ENCODE data around the gene TRIM62.

Gene TRIM62

GRCh38 chr1:33224166-33224707 is 42.4 kb upstream of the TRIM62 start:
- H3K23ac ChIP-seq (ENCODE audit: low read length in 2 of 2) = no peak overlapping the region
- H3K18ac ChIP-seq (ENCODE audit: low read depth in 1 of 2, low read length in 2 of 2) = no peak overlapping the region
- H3K4ac ChIP-seq (ENCODE audit: low read depth in 1 of 2, low read length in 2 of 2) = no peak overlapping the region
- 63% methylated on average over 2 of the region's 2 CpGs for WGBS
- no peak overlapping the region for H3K4me2 ChIP-seq (ENCODE audit: low read length, poor library complexity, severe bottlenecking)
- peaks cover 11% of the 10 kb centered on the region for H3K9me3 ChIP-seq (ENCODE audit: control insufficient read depth, low read length)
- no peak overlapping the region for H4K8ac ChIP-seq (ENCODE audit: low read length)
- H3K79me1 ChIP-seq (replicated peaks; ENCODE audit: low read length, poor library complexity, severe bottlenecking) = no peaks in the 10 kb centered on the region
- H4K91ac ChIP-seq (ENCODE audit: low read length) = no peak overlapping the region
- no peak overlapping the region for H3K9ac ChIP-seq (ENCODE audit: low read length)
- no peak overlapping the region for H2AFZ ChIP-seq (ENCODE audit: low read depth, low read length)
- H3K36me3 ChIP-seq (ENCODE audit: control insufficient read depth in 1 of 2, insufficient read depth in 2 of 2, low read depth in 1 of 2, low read length in 2 of 2) = no peaks in the 10 kb centered on the region
- no peak overlapping the region for H3K27ac ChIP-seq (ENCODE audit: low read length, poor library complexity, severe bottlenecking)
- H3K4me1 ChIP-seq (ENCODE audit: control insufficient read depth, insufficient read depth, low read depth, low read length) = peaks cover 13% of the 10 kb centered on the region
- H3K4me3 ChIP-seq (ENCODE audit: insufficient read depth in 1 of 2, low read depth in 1 of 2, low read length in 2 of 2) = no peak overlapping the region
- H2AK5ac ChIP-seq (ENCODE audit: low read length, severe bottlenecking) = no peak overlapping the region
- H2BK5ac ChIP-seq (ENCODE audit: low read depth, low read length, poor library complexity, severe bottlenecking) = no peak overlapping the region
- H2BK12ac ChIP-seq (ENCODE audit: low read length in 2 of 2) = no peak overlapping the region
- H2BK120ac ChIP-seq (ENCODE audit: low read depth, low read length) = no peak overlapping the region
- H3K14ac ChIP-seq (ENCODE audit: low read length in 2 of 2) = no peak overlapping the region
- H2BK15ac ChIP-seq (ENCODE audit: low read depth, poor library complexity, severe bottlenecking) = no peak overlapping the region
- H3K27me3 ChIP-seq (ENCODE audit: control insufficient read depth in 1 of 2, insufficient read depth in 1 of 2, low read length in 2 of 2) = peaks cover 0 to 6% of the 10 kb centered on the region in 2 experiments
- no peak for DNase-seq

- Histone ChIP-seq H3K9ac (ENCODE audit: low read length) (no peak overlapping the region), H2BK15ac (ENCODE audit: low read depth, poor library complexity, severe bottlenecking) (no peak overlapping the region), H2BK120ac (ENCODE audit: low read depth, low read length) (no peak overlapping the region), H3K27me3 (ENCODE audit: control insufficient read depth in 1 of 2, insufficient read depth in 1 of 2, low read length in 2 of 2) (peaks cover 0 to 1% of the 10 kb centered on the region in 2 experiments), H3K14ac (ENCODE audit: low read length in 2 of 2) (no peak overlapping the region), H3K4me3 (ENCODE audit: insufficient read depth in 1 of 2, low read depth in 1 of 2, low read length in 2 of 2) (no peak overlapping the region), H3K27ac (ENCODE audit: low read length, poor library complexity, severe bottlenecking) (no peak overlapping the region), H3K18ac (ENCODE audit: low read depth in 1 of 2, low read length in 2 of 2) (no peak overlapping the region), H3K23ac (ENCODE audit: low read length in 2 of 2) (no peak overlapping the region), H4K91ac (ENCODE audit: low read length) (no peak overlapping the region), H3K36me3 (ENCODE audit: control insufficient read depth in 1 of 2, insufficient read depth in 2 of 2, low read depth in 1 of 2, low read length in 2 of 2) (no peaks in the 10 kb centered on the region), H3K9me3 (ENCODE audit: control insufficient read depth, low read length) (peaks cover 11% of the 10 kb centered on the region), H2BK5ac (ENCODE audit: low read depth, low read length, poor library complexity, severe bottlenecking) (no peak overlapping the region), H2AFZ (ENCODE audit: low read depth, low read length) (no peak overlapping the region), H3K4me1 (ENCODE audit: control insufficient read depth, insufficient read depth, low read depth, low read length) (peaks cover 13% of the 10 kb centered on the region), H3K79me1 (replicated peaks; ENCODE audit: low read length, poor library complexity, severe bottlenecking) (no peaks in the 10 kb centered on the region), H2AK5ac (ENCODE audit: low read length, severe bottlenecking) (no peak overlapping the region), H4K8ac (ENCODE audit: low read length) (no peak overlapping the region), H3K4me2 (ENCODE audit: low read length, poor library complexity, severe bottlenecking) (no peak overlapping the region), H2BK12ac (ENCODE audit: low read length in 2 of 2) (no peak overlapping the region), H3K4ac (ENCODE audit: low read depth in 1 of 2, low read length in 2 of 2) (no peak overlapping the region)
- WGBS = 92% methylated on average over 1 of the region's 1 CpG
- no peak for DNase-seq
Measured at GRCh38 chr1:33222381-33222780, 40.5 kb upstream of the TRIM62 start.

GRCh38 chr1:33221385-33221758 is 39.5 kb upstream of the TRIM62 start:
- no peak overlapping the region for H2AK5ac ChIP-seq (ENCODE audit: low read length, severe bottlenecking)
- no peak overlapping the region for H2BK5ac ChIP-seq (ENCODE audit: low read depth, low read length, poor library complexity, severe bottlenecking)
- H3K18ac ChIP-seq (ENCODE audit: low read depth in 1 of 2, low read length in 2 of 2) = no peak overlapping the region
- H3K4me3 ChIP-seq (ENCODE audit: insufficient read depth in 1 of 2, low read depth in 1 of 2, low read length in 2 of 2) = no peak overlapping the region
- H3K4me1 ChIP-seq (ENCODE audit: control insufficient read depth, insufficient read depth, low read depth, low read length) = peaks cover 13% of the 10 kb centered on the region
- no peak overlapping the region for H2BK15ac ChIP-seq (ENCODE audit: low read depth, poor library complexity, severe bottlenecking)
- no peak overlapping the region for H4K8ac ChIP-seq (ENCODE audit: low read length)
- H3K27ac ChIP-seq (ENCODE audit: low read length, poor library complexity, severe bottlenecking) = no peak overlapping the region
- WGBS = 100% methylated on average over 1 of the region's 2 CpGs
- H3K14ac ChIP-seq (ENCODE audit: low read length in 2 of 2) = no peak overlapping the region
- no peak overlapping the region for H2BK120ac ChIP-seq (ENCODE audit: low read depth, low read length)
- H3K23ac ChIP-seq (ENCODE audit: low read length in 2 of 2) = no peak overlapping the region
- no peak overlapping the region for H3K9ac ChIP-seq (ENCODE audit: low read length)
- no peaks in the 10 kb centered on the region for H3K27me3 ChIP-seq (ENCODE audit: control insufficient read depth in 1 of 2, insufficient read depth in 1 of 2, low read length in 2 of 2)
- H4K91ac ChIP-seq (ENCODE audit: low read length) = no peak overlapping the region
- no peak overlapping the region for H2AFZ ChIP-seq (ENCODE audit: low read depth, low read length)
- no peaks in the 10 kb centered on the region for H3K79me1 ChIP-seq (replicated peaks; ENCODE audit: low read length, poor library complexity, severe bottlenecking)
- peak; percentile 21 for DNase-seq
- no peak overlapping the region for H2BK12ac ChIP-seq (ENCODE audit: low read length in 2 of 2)
- H3K4ac ChIP-seq (ENCODE audit: low read depth in 1 of 2, low read length in 2 of 2) = no peak overlapping the region
- no peaks in the 10 kb centered on the region for H3K36me3 ChIP-seq (ENCODE audit: control insufficient read depth in 1 of 2, insufficient read depth in 2 of 2, low read depth in 1 of 2, low read length in 2 of 2)
- H3K4me2 ChIP-seq (ENCODE audit: low read length, poor library complexity, severe bottlenecking) = no peak overlapping the region
- H3K9me3 ChIP-seq (ENCODE audit: control insufficient read depth, low read length) = peaks cover 11% of the 10 kb centered on the region

GRCh38 chr1:33220676-33221384 is 39.0 kb upstream of the TRIM62 start:
- Histone ChIP-seq H3K4ac (ENCODE audit: low read depth in 1 of 2, low read length in 2 of 2) (no peak overlapping the region), H2BK5ac (ENCODE audit: low read depth, low read length, poor library complexity, severe bottlenecking) (no peak overlapping the region), H3K9me3 (ENCODE audit: control insufficient read depth, low read length) (peaks cover 11% of the 10 kb centered on the region), H3K4me1 (ENCODE audit: control insufficient read depth, insufficient read depth, low read depth, low read length) (peaks cover 13% of the 10 kb centered on the region), H3K4me2 (ENCODE audit: low read length, poor library complexity, severe bottlenecking) (no peak overlapping the region), H2BK120ac (ENCODE audit: low read depth, low read length) (no peak overlapping the region), H3K23ac (ENCODE audit: low read length in 2 of 2) (no peak overlapping the region), H2AK5ac (ENCODE audit: low read length, severe bottlenecking) (no peak overlapping the region), H3K18ac (ENCODE audit: low read depth in 1 of 2, low read length in 2 of 2) (no peak overlapping the region), H3K36me3 (ENCODE audit: control insufficient read depth in 1 of 2, insufficient read depth in 2 of 2, low read depth in 1 of 2, low read length in 2 of 2) (no peaks in the 10 kb centered on the region), H3K79me1 (replicated peaks; ENCODE audit: low read length, poor library complexity, severe bottlenecking) (no peaks in the 10 kb centered on the region), H2AFZ (ENCODE audit: low read depth, low read length) (no peak overlapping the region), H4K91ac (ENCODE audit: low read length) (no peak overlapping the region), H3K27ac (ENCODE audit: low read length, poor library complexity, severe bottlenecking) (no peak overlapping the region), H3K14ac (ENCODE audit: low read length in 2 of 2) (no peak overlapping the region), H3K4me3 (ENCODE audit: insufficient read depth in 1 of 2, low read depth in 1 of 2, low read length in 2 of 2) (no peak overlapping the region), H3K9ac (ENCODE audit: low read length) (no peak overlapping the region), H3K27me3 (ENCODE audit: control insufficient read depth in 1 of 2, insufficient read depth in 1 of 2, low read length in 2 of 2) (no peaks in the 10 kb centered on the region), H4K8ac (ENCODE audit: low read length) (peak overlapping the region; percentile 24), H2BK15ac (ENCODE audit: low read depth, poor library complexity, severe bottlenecking) (no peak overlapping the region), H2BK12ac (ENCODE audit: low read length in 2 of 2) (peak overlapping the region in 1 of 2 experiments; percentile 22)
- no peak for DNase-seq
- 56% methylated on average over 12 of the region's 12 CpGs for WGBS
